HG03025 (cell line): ENCODE results near the gene KCNK17.

Experiments used
- ATAC-seq: cut with Tn5 transposase; IDR thresholded peaks from one replicate; pipeline ENCODE4 v1.9.1; 2021; ENCODE audit warnings: mild to moderate bottlenecking, moderate library complexity; ENCODE audit not compliant: unreplicated experiment, low FRiP score

KCNK17 gene

GRCh38 chr6:39274903-39275302 is 39.3 kb downstream of the KCNK17 start:
- no peak for ATAC-seq

DNA sequence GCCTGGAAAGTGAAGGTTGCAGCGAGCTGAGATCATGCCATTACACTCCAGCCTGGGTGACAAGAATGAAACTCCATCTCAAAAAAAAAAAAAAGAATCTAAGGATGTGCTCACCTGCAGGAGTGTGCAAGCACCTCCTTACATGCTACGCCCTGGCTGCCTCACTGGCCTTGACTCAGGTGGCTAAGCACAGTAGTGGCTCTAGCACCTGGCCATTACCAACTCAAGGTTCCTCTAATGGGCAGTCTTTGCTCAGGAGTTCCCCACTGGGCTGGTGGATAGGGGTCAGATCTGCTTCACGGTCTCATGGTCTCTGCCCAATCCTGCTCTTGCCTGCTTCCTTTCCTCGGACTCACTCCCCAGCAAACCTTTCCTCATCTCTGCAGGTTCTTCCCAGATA is 39.7 kb downstream of the KCNK17 start:
- ATAC-seq: no peak

DNA sequence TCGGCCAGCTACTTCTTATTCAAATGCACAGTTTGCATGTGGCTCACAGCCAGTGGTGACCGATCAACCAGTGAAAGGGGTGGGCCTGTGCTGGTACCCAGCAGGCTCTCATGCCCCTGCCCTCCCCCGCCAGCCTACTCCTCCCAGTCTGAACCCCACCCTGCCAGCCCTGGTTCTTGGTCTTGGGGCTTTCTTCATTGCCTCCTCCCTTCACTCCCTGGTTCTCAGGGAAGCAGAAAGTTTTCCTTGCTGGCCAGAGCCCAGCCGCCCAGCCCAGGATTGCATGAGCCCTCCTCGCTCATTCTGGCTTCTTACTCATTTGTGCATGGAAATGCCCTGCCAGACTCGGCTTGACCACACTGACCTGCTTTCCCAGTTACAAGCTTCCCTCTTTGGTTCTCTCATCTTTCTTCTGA is 40.8 kb downstream of the KCNK17 start:
- ATAC-seq: no peak

DNA sequence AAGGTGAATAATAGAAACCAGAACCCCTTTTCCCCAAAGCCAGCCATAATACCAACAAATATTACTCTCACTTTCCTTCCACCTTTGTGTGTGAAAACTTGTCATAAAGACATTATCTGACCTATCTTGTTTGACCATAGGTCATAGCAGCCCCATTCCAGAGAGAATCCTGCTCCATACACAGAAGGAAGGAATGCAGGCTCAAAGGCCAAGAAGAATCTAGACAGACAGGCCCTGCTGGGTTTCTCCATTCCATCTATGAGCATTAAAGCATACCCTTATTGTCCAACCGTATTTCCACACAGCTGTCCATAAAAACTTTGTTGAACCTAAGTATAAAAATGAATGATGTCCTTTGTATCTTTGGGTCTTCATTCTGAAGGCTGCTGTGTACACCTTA is 44.3 kb downstream of the KCNK17 start:
- no peak for ATAC-seq

DNA sequence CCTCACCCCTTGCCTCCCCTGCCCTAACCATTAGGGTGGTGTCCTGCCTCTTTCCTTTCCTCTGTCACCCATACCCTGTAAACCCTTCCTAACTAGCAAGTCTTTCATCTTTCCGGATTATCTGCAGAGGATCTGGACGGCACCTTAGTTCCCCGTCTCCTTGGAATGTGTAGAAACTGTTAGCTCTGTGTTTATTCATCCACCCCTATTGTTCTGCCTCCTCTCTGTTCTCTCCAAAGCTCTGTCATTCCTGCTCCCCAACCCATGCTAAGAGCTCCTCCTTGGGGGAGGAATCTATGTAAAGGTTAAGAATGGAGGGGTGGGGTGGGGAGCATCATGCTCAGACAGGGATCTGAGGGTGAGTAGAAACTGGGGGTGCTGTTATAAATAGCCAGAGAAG is 45.5 kb downstream of the KCNK17 start:
- ATAC-seq: no peak

GRCh38 chr6:39268171-39268570 is 46.0 kb downstream of the KCNK17 start:
- ATAC-seq: no peak

DNA sequence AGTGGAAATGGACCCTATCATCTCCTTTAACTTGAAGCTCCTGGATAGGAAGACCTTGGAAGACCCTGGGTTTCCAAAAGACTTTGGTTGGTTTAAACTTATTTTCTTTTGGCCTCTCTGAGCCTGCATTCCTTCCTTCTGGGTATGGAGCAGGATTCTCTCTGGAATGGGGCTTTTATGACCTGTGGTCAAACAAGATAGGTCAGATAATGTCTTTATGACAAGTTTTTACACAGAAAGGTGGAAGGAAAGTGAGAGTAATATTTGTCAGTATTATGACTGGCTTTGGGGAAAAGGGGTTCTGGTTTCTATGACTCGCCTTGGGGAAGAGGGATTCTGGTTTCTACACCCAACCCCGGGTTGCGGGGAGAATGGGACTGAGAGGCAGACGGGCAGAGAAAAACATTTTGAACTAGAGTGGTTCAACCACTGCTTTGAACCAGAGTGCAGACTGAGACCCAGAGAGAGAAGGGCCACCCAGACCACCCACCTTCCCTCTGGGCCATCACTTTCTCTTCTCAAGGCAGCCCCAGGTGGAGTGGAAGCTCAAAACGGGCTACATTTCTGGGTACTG is 47.4 kb downstream of the KCNK17 start:
- no peak for ATAC-seq

DNA sequence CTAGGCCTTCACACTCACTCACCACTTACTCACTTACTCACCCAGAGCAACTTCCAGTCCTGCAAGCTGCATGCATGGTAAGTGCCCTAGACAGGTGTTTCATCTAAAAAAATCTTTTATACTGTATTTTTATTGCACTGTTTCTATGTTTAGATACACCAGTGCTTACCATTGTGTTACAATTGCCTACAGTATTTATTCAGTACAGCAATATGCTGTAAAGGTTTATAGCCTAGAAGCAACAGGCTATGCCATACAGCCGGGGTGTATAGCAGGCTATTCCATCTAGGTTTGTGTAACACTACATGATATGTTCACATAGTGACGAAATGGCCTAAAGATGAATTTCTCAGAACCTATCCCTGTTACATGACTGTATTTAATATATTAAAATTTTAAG is 47.8 kb downstream of the KCNK17 start:
- no peak for ATAC-seq

GRCh38 chr6:39263303-39264037 is 50.7 kb downstream of the KCNK17 start:
- no peak for ATAC-seq

- no peak for ATAC-seq
These were observed 52.5 kb downstream of the KCNK17 start for GRCh38 chr6:39261751-39262150.

GRCh38 chr6:39260953-39261352 is 53.3 kb downstream of the KCNK17 start:
- no peak for ATAC-seq

GRCh38 chr6:39260456-39260855 is 53.8 kb downstream of the KCNK17 start:
- no peak for ATAC-seq

- ATAC-seq: no peak
These were observed 57.8 kb downstream of the KCNK17 start for GRCh38 chr6:39256294-39256940.

- no peak for ATAC-seq
These were observed 59.2 kb downstream of the KCNK17 start for GRCh38 chr6:39254999-39255535.

DNA sequence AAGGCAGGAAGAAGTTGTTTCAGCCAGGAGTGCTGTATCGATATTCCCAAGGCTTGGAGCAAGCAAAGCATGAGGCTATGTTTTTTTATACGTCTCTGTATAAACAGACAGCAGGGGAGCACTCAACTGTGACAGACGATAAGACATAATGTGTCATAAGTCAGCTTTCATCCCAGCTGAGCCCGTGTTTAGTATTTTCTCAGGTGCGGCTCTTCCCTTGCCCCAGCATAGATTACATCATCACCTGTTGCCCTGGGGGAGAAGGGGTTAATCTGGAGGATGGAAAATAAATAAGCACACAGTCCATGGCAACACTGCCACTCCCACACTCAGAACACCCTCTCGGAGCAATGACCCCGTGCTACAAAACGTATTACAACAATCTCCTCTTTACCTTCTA is 62.8 kb downstream of the KCNK17 start:
- no peak for ATAC-seq

DNA sequence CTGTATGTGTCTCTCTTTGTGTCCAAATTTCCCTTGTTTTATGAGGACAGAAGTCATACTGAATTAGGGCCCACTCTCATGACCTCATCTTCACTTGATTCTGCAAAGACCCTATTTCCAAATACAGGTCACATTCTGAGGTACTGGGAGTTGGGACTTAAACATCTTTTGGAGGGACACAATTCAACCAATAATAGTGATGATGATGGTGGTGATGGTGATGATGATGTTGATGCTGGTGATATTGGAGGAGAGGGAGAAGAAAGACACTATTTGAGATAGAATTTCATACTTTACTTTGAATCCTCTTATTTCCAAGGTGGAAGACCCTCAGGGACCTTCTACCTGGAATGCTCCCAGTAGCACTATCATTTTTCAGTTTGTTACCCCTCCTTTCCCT is 63.7 kb downstream of the KCNK17 start:
- no peak for ATAC-seq

- no peak for ATAC-seq
These were observed 64.9 kb downstream of the KCNK17 start for GRCh38 chr6:39249278-39249677.
